ENCODE results near the gene CBX7.

Gene CBX7

GRCh38 chr22:39152511-39153219, at the start of gene CBX7:
Gene CBX7 (minus strand): TSS chr22:39152680. CDS start chr22:39152444, 236 bp downstream.
- Histone ChIP-seq H3K4me3 (peak within 1 kb of the TSS; percentile 40 to 87 (median 75)), H3K27ac (peak within 1 kb of the TSS; percentile 20 to 93 (median 83))

GRCh38 chr22:39197578-39197977, 45.1 kb upstream of the CBX7 start:
- no peak overlapping the region for H3K27ac ChIP-seq
- H3K4me3 ChIP-seq: no peak overlapping the region

- no peak overlapping the region for H3K27ac ChIP-seq
- H3K4me3 ChIP-seq: no peak overlapping the region
Measured at GRCh38 chr22:39194098-39194497, 41.6 kb upstream of the CBX7 start.

- Histone ChIP-seq H3K27ac (no peak overlapping the region), H3K4me3 (no peak overlapping the region)
Measured at GRCh38 chr22:39188809-39189208, 36.3 kb upstream of the CBX7 start.

GRCh38 chr22:39185601-39186012, 33.1 kb upstream of the CBX7 start:
- Histone ChIP-seq H3K4me3 (no peak overlapping the region), H3K27ac (peak overlapping the region in 12 of 21 experiments; percentile 9 to 85 (median 56))

- H3K27ac ChIP-seq: peak overlapping the region in 15 of 21 experiments; percentile 9 to 85 (median 50)
- no peak overlapping the region for H3K4me3 ChIP-seq
Measured at GRCh38 chr22:39184586-39185577, 32.4 kb upstream of the CBX7 start.

- H3K27ac ChIP-seq: peak overlapping the region in 8 of 21 experiments; percentile 7 to 85 (median 64)
- H3K4me3 ChIP-seq: no peak overlapping the region
Measured at GRCh38 chr22:39183991-39184585, 31.6 kb upstream of the CBX7 start.

GRCh38 chr22:39182478-39183030, 30.1 kb upstream of the CBX7 start:
- no peak overlapping the region for H3K4me3 ChIP-seq

GRCh38 chr22:39181778-39182177, 29.3 kb upstream of the CBX7 start:
- H3K4me3 ChIP-seq: no peak overlapping the region

More at GRCh38 chr22:39182478-39183030, 30.1 kb upstream of the CBX7 start:
- H3K27ac ChIP-seq: no peak overlapping the region

GRCh38 chr22:39181356-39181755, 28.9 kb upstream of the CBX7 start:
- H3K4me3 ChIP-seq: no peak overlapping the region
- no peak overlapping the region for H3K27ac ChIP-seq

More at GRCh38 chr22:39181778-39182177, 29.3 kb upstream of the CBX7 start:
- no peak overlapping the region for H3K27ac ChIP-seq

- H3K4me3 ChIP-seq: no peak overlapping the region
- H3K27ac ChIP-seq: peak overlapping the region in 1 of 21 experiments; percentile 6
Measured at GRCh38 chr22:39179841-39180335, 27.4 kb upstream of the CBX7 start.

- H3K27ac ChIP-seq: peak overlapping the region in 3 of 21 experiments; percentile 6 to 32 (median 9)
- no peak overlapping the region for H3K4me3 ChIP-seq
Measured at GRCh38 chr22:39179401-39179827, 26.9 kb upstream of the CBX7 start.

- Histone ChIP-seq H3K4me3 (no peak overlapping the region), H3K27ac (peak overlapping the region in 10 of 21 experiments; percentile 2 to 94 (median 59))
Measured at GRCh38 chr22:39178206-39179111, 26.0 kb upstream of the CBX7 start.

GRCh38 chr22:39177791-39178190, 25.3 kb upstream of the CBX7 start:
- peak overlapping the region in 13 of 21 experiments; percentile 16 to 94 (median 57) for H3K27ac ChIP-seq
- H3K4me3 ChIP-seq: no peak overlapping the region

GRCh38 chr22:39177456-39177775, 24.9 kb upstream of the CBX7 start:
- Histone ChIP-seq H3K27ac (peak overlapping the region in 14 of 21 experiments; percentile 16 to 94 (median 59)), H3K4me3 (no peak overlapping the region)

- Histone ChIP-seq H3K27ac (peak overlapping the region in 17 of 21 experiments; percentile 16 to 94 (median 68)), H3K4me3 (no peak overlapping the region)
Measured at GRCh38 chr22:39176714-39177455, 24.4 kb upstream of the CBX7 start.

GRCh38 chr22:39176143-39176713, 23.7 kb upstream of the CBX7 start:
- peak overlapping the region in 18 of 21 experiments; percentile 5 to 94 (median 72) for H3K27ac ChIP-seq
- no peak overlapping the region for H3K4me3 ChIP-seq
